Measurements from ENCODE around the gene BLMH.

BLMH gene

GRCh38 chr17:30222721-30223175 is 69.0 kb downstream of the BLMH start:
- DNase-seq (ENCODE audit: extremely low spot score), result no peak
- TF ChIP-seq SP1 (IDR thresholded peaks at IDR 0.05) (no peak), CTBP1 (IDR thresholded peaks at IDR 0.05; ENCODE audit: borderline replicate concordance) (no peak), PKNOX1 (IDR thresholded peaks at IDR 0.05) (no peak), ZNF384 (IDR thresholded peaks at IDR 0.05) (no peak), FOXM1 (IDR thresholded peaks at IDR 0.05; ENCODE audit: borderline replicate concordance) (no peak), LEF1 (IDR thresholded peaks at IDR 0.05; ENCODE audit: borderline replicate concordance) (no peak), FOXK2 (IDR thresholded peaks at IDR 0.05) (no peak), TARDBP (IDR thresholded peaks at IDR 0.05) (no peak), ARNT (IDR thresholded peaks at IDR 0.05) (no peak), ELF4 (IDR thresholded peaks at IDR 0.05) (no peak), L3MBTL2 (conservative IDR thresholded peaks at IDR 0.05) (no peak)
- ChIA-PET POLR2A (no interaction called here), CTCF (no interaction called here)

- DNase-seq (ENCODE audit: extremely low spot score), result no peak
- CTCF ChIA-PET, result no interaction called here
- POLR2A ChIA-PET, result no interaction called here
- TF ChIP-seq ARNT (IDR thresholded peaks at IDR 0.05) (no peak), LEF1 (IDR thresholded peaks at IDR 0.05; ENCODE audit: borderline replicate concordance) (no peak), SP1 (IDR thresholded peaks at IDR 0.05) (no peak), SUZ12 (IDR thresholded peaks at IDR 0.05) (no peak), HDGF (IDR thresholded peaks at IDR 0.05; ENCODE audit: borderline replicate concordance) (no peak), ZNF384 (IDR thresholded peaks at IDR 0.05) (no peak), FOXA1 (IDR thresholded peaks at IDR 0.05) (no peak)
Observed at GRCh38 chr17:30222251-30222650, 69.5 kb downstream of the BLMH start.

GRCh38 chr17:30221346-30221745 is 70.4 kb downstream of the BLMH start:
- no peak for DNase-seq (ENCODE audit: extremely low spot score)
- CTCF ChIA-PET, result no interaction called here
- TF ChIP-seq TARDBP (IDR thresholded peaks at IDR 0.05) (no peak), SUZ12 (IDR thresholded peaks at IDR 0.05) (no peak), L3MBTL2 (conservative IDR thresholded peaks at IDR 0.05) (no peak), LEF1 (IDR thresholded peaks at IDR 0.05; ENCODE audit: borderline replicate concordance) (no peak)
- POLR2A ChIA-PET, result no interaction called here

- CTCF ChIA-PET, result interaction anchor here (1.0 kb wide), 1 partner anchor 16 kb away, joined by 3 read pairs; no protein-coding TSS in a partner anchor
- no peak for TF ChIP-seq ELF4 (IDR thresholded peaks at IDR 0.05)
- no peak for TF ChIP-seq SUZ12 (IDR thresholded peaks at IDR 0.05)
- no peak for TF ChIP-seq FOXA1 (IDR thresholded peaks at IDR 0.05)
- TF ChIP-seq LEF1 (IDR thresholded peaks at IDR 0.05; ENCODE audit: borderline replicate concordance), result no peak
- TF ChIP-seq L3MBTL2 (conservative IDR thresholded peaks at IDR 0.05), result no peak
- TF ChIP-seq NFRKB (IDR thresholded peaks at IDR 0.05), result no peak
- TF ChIP-seq CTBP1 (IDR thresholded peaks at IDR 0.05; ENCODE audit: borderline replicate concordance), result no peak
- TF ChIP-seq HDGF (IDR thresholded peaks at IDR 0.05; ENCODE audit: borderline replicate concordance), result no peak
- no peak for TF ChIP-seq ARNT (IDR thresholded peaks at IDR 0.05)
- TF ChIP-seq PKNOX1 (IDR thresholded peaks at IDR 0.05), result no peak
- TF ChIP-seq FOXM1 (IDR thresholded peaks at IDR 0.05; ENCODE audit: borderline replicate concordance), result no peak
- no peak for TF ChIP-seq ZNF384 (IDR thresholded peaks at IDR 0.05)
- no peak for TF ChIP-seq TARDBP (IDR thresholded peaks at IDR 0.05)
- no peak for TF ChIP-seq FOXK2 (IDR thresholded peaks at IDR 0.05)
- TF ChIP-seq BHLHE40 (IDR thresholded peaks at IDR 0.05; ENCODE audit: borderline replicate concordance), result no peak
- no peak for TF ChIP-seq SP1 (IDR thresholded peaks at IDR 0.05)
- POLR2A ChIA-PET, result no interaction called here
- DNase-seq (ENCODE audit: extremely low spot score), result no peak
Observed at GRCh38 chr17:30220414-30220813, 71.3 kb downstream of the BLMH start.

GRCh38 chr17:30219833-30220232 is 71.9 kb downstream of the BLMH start:
- POLR2A ChIA-PET, result no interaction called here
- no peak for DNase-seq (ENCODE audit: extremely low spot score)
- no peak for TF ChIP-seq FOXM1 (IDR thresholded peaks at IDR 0.05; ENCODE audit: borderline replicate concordance)
- no peak for TF ChIP-seq CTBP1 (IDR thresholded peaks at IDR 0.05; ENCODE audit: borderline replicate concordance)
- no peak for TF ChIP-seq LEF1 (IDR thresholded peaks at IDR 0.05; ENCODE audit: borderline replicate concordance)
- no peak for TF ChIP-seq PKNOX1 (IDR thresholded peaks at IDR 0.05)
- no peak for TF ChIP-seq FOXK2 (IDR thresholded peaks at IDR 0.05)
- TF ChIP-seq NFRKB (IDR thresholded peaks at IDR 0.05), result no peak
- no peak for TF ChIP-seq ARNT (IDR thresholded peaks at IDR 0.05)
- TF ChIP-seq BHLHE40 (IDR thresholded peaks at IDR 0.05; ENCODE audit: borderline replicate concordance), result no peak
- no peak for TF ChIP-seq FOXA1 (IDR thresholded peaks at IDR 0.05)
- TF ChIP-seq ELF4 (IDR thresholded peaks at IDR 0.05), result no peak
- TF ChIP-seq SP1 (IDR thresholded peaks at IDR 0.05), result no peak
- no peak for TF ChIP-seq ZNF384 (IDR thresholded peaks at IDR 0.05)
- TF ChIP-seq HDGF (IDR thresholded peaks at IDR 0.05; ENCODE audit: borderline replicate concordance), result no peak
- no peak for TF ChIP-seq TARDBP (IDR thresholded peaks at IDR 0.05)
- no peak for TF ChIP-seq L3MBTL2 (conservative IDR thresholded peaks at IDR 0.05)
- no peak for TF ChIP-seq SUZ12 (IDR thresholded peaks at IDR 0.05)
- CTCF ChIA-PET, result interaction anchor here (1.0 kb wide), 1 partner anchor 17 kb away, joined by 3 read pairs; no protein-coding TSS in a partner anchor

GRCh38 chr17:30219315-30219714 is 72.4 kb downstream of the BLMH start:
- CTCF ChIA-PET, result no interaction called here
- POLR2A ChIA-PET, result no interaction called here
- no peak for TF ChIP-seq ELF4 (IDR thresholded peaks at IDR 0.05)
- TF ChIP-seq L3MBTL2 (conservative IDR thresholded peaks at IDR 0.05), result no peak
- no peak for TF ChIP-seq TARDBP (IDR thresholded peaks at IDR 0.05)
- TF ChIP-seq ARNT (IDR thresholded peaks at IDR 0.05), result no peak
- TF ChIP-seq FOXM1 (IDR thresholded peaks at IDR 0.05; ENCODE audit: borderline replicate concordance), result no peak
- no peak for TF ChIP-seq NFRKB (IDR thresholded peaks at IDR 0.05)
- TF ChIP-seq FOXK2 (IDR thresholded peaks at IDR 0.05), result no peak
- no peak for TF ChIP-seq ZNF384 (IDR thresholded peaks at IDR 0.05)
- TF ChIP-seq HDGF (IDR thresholded peaks at IDR 0.05; ENCODE audit: borderline replicate concordance), result no peak
- no peak for TF ChIP-seq PKNOX1 (IDR thresholded peaks at IDR 0.05)
- TF ChIP-seq BHLHE40 (IDR thresholded peaks at IDR 0.05; ENCODE audit: borderline replicate concordance), result no peak
- no peak for TF ChIP-seq SP1 (IDR thresholded peaks at IDR 0.05)
- no peak for TF ChIP-seq CTBP1 (IDR thresholded peaks at IDR 0.05; ENCODE audit: borderline replicate concordance)
- TF ChIP-seq FOXA1 (IDR thresholded peaks at IDR 0.05), result no peak
- no peak for TF ChIP-seq LEF1 (IDR thresholded peaks at IDR 0.05; ENCODE audit: borderline replicate concordance)
- DNase-seq (ENCODE audit: extremely low spot score), result no peak
